GM23338 (cell line): ENCODE results near the gene RNF19B. TPM values are rescaled to one million over a fixed set of nuclear protein-coding genes. Genes with fewer than 3 reads are reported as not detected.

Experiments
- ATAC-seq: fragments of 200-7000 bp; cut with Tn5 transposase; 3 replicates; pipeline ENCODE4 v1.9.1; 2020
- DNase-seq: peaks from one replicate; pipeline ENCODE4 v3.0.0-alpha.2; 2015; ENCODE audit warnings: low spot score
- H2AFZ ChIP-seq: fragments of 200-600 bp; sonication (generic); 2 replicates; pipeline ENCODE4 v1.8.0; 2016; ENCODE audit warnings: antibody characterized with exemption, mild to moderate bottlenecking, moderate library complexity
- H3F3A ChIP-seq: fragments of 200-600 bp; sonication (generic); replicated peaks from 2 replicates; pipeline ENCODE4 v1.8.0; 2017; ENCODE audit warnings: antibody characterized with exemption, mixed run types, low read depth
- H3K27ac ChIP-seq: fragments of 200-600 bp; sonication (generic); 2 replicates; pipeline ENCODE4 v1.6.1; 2016; ENCODE audit warnings: low read depth
- H3K27me3 ChIP-seq: fragments of 200-600 bp; sonication (generic); 2 replicates; pipeline ENCODE4 v1.8.0; 2016; ENCODE audit warnings: mild to moderate bottlenecking, mixed run types, moderate library complexity; ENCODE audit not compliant: insufficient read depth
- H3K36me3 ChIP-seq: fragments of 200-600 bp; sonication (generic); 2 replicates; pipeline ENCODE4 v1.8.0; 2016; ENCODE audit warnings: mild to moderate bottlenecking; ENCODE audit not compliant: insufficient read depth
- H3K4me1 ChIP-seq: fragments of 200-600 bp; sonication (generic); 2 replicates; pipeline ENCODE4 v1.8.0; 2016; ENCODE audit warnings: mild to moderate bottlenecking, moderate library complexity; ENCODE audit not compliant: insufficient read depth
- H3K4me2 ChIP-seq: fragments of 200-600 bp; sonication (generic); 2 replicates; pipeline ENCODE4 v1.7.1; 2017; ENCODE audit warnings: mixed run types
- H3K4me3 ChIP-seq: fragments of 200-600 bp; sonication (generic); 2 replicates; pipeline ENCODE4 v1.6.1; 2016; ENCODE audit warnings: mixed run types
- H3K79me2 ChIP-seq: fragments of 200-600 bp; sonication (generic); replicated peaks from 2 replicates; pipeline ENCODE4 v1.8.0; 2017; ENCODE audit warnings: mild to moderate bottlenecking; ENCODE audit not compliant: insufficient read depth
- H3K9me2 ChIP-seq: fragments of 200-600 bp; sonication (generic); 2 replicates; pipeline ENCODE4 v1.8.0; 2017; ENCODE audit not compliant: insufficient read depth
- H4K20me1 ChIP-seq: fragments of 200-600 bp; sonication (generic); replicated peaks from 2 replicates; pipeline ENCODE4 v1.8.0; 2017; ENCODE audit warnings: mild to moderate bottlenecking; ENCODE audit not compliant: insufficient read depth
- H3K27ac Mint-ChIP-seq: 2 replicates; pipeline ENCODE4 v1.8.0; 2020; ENCODE audit warnings: inconsistent platforms, mild to moderate bottlenecking, moderate library complexity, mixed read lengths
- H3K27me3 Mint-ChIP-seq: 3 replicates; pipeline ENCODE4 v1.8.0; 2022; ENCODE audit warnings: low read depth, mild to moderate bottlenecking, moderate library complexity, mixed read lengths, inconsistent platforms; ENCODE audit not compliant: insufficient read depth, poor library complexity
- H3K36me3 Mint-ChIP-seq: 3 replicates; pipeline ENCODE4 v1.8.0; 2021; ENCODE audit warnings: low read depth, mild to moderate bottlenecking, inconsistent platforms, moderate library complexity, mixed read lengths
- H3K4me1 Mint-ChIP-seq: 3 replicates; pipeline ENCODE4 v1.8.0; 2020; ENCODE audit warnings: mild to moderate bottlenecking, inconsistent platforms, mixed read lengths
- H3K4me3 Mint-ChIP-seq: 3 replicates; pipeline ENCODE4 v1.8.0; 2021; ENCODE audit warnings: moderate library complexity, mild to moderate bottlenecking, inconsistent platforms, mixed read lengths
- H3K9me3 Mint-ChIP-seq: 3 replicates; pipeline ENCODE4 v1.8.0; 2020; ENCODE audit warnings: moderate library complexity, mild to moderate bottlenecking, inconsistent platforms, mixed read lengths
- CREB1 ChIP-seq: fragments of 250-450 bp; sonication (Bioruptor Pico); IDR thresholded peaks from 2 replicates; pipeline ENCODE4 v1.5.0; 2020; ENCODE audit warnings: low read depth, mild to moderate bottlenecking, moderate library complexity
- ETS1 ChIP-seq: IDR thresholded peaks from 2 replicates; pipeline ENCODE4 v1.6.1; 2016; ENCODE audit warnings: antibody characterized with exemption
- EZH2 ChIP-seq: fragments of 200-600 bp; sonication (generic); IDR thresholded peaks from one replicate; pipeline ENCODE4 v1.8.0; 2017; ENCODE audit warnings: antibody characterized with exemption, mild to moderate bottlenecking, low read depth; ENCODE audit not compliant: unreplicated experiment
- EZH2phosphoT487 ChIP-seq: fragments of 200-600 bp; sonication (generic); IDR thresholded peaks from one replicate; pipeline ENCODE4 v1.8.1; 2018; ENCODE audit warnings: antibody characterized with exemption; ENCODE audit not compliant: unreplicated experiment
- NANOG ChIP-seq: IDR thresholded peaks from 2 replicates; pipeline ENCODE4 v1.6.1; 2016; ENCODE audit warnings: antibody characterized with exemption, borderline replicate concordance
- POLR2AphosphoS5 ChIP-seq: IDR thresholded peaks from 2 replicates; pipeline ENCODE4 v1.6.1; 2016; ENCODE audit warnings: antibody characterized with exemption, low read depth
- STAT1 ChIP-seq: IDR thresholded peaks from one replicate; pipeline ENCODE4 v1.6.1; 2016; ENCODE audit warnings: antibody characterized with exemption; ENCODE audit not compliant: unreplicated experiment
- ZNF114 ChIP-seq: fragments of 250-450 bp; sonication (Bioruptor Pico); IDR thresholded peaks from 2 replicates; pipeline ENCODE4 v1.5.0; 2020; ENCODE audit warnings: mild to moderate bottlenecking, moderate library complexity
- ZNF331 ChIP-seq: fragments of 250-450 bp; sonication (Bioruptor Pico); IDR thresholded peaks from 2 replicates; pipeline ENCODE4 v1.5.0; 2020; ENCODE audit warnings: low read depth, mild to moderate bottlenecking, moderate library complexity
- polyA plus RNA-seq: library from polyadenylated mRNA; unstranded; fragments of >200 nt; fragmentation: Nextera tagmentation; extraction: Ambion mirVana; gene quantifications from 2 replicates; pipeline ENCODE4 v1.2.1, GENCODE V29; 2016
- total RNA-seq: library from RNA; depleted of rRNA; stranded (reverse); fragments of >200 nt; shearing (Covaris generic); gene quantifications from 2 replicates; pipeline ENCODE4 v1.2.3, GENCODE V29; 2014
- TF ChIP-seq, protein P1 (sequence below): fragments of 250-450 bp; sonication (Bioruptor Pico); IDR thresholded peaks from 2 replicates; pipeline ENCODE4 v1.5.0; 2020; ENCODE audit warnings: mild to moderate bottlenecking, moderate library complexity
- TF ChIP-seq, protein P2 (sequence below): IDR thresholded peaks from one replicate; pipeline ENCODE4 v1.6.1; 2018; ENCODE audit warnings: antibody characterized with exemption; ENCODE audit not compliant: unreplicated experiment
- TF ChIP-seq, protein P3 (sequence below), 2 experiments: fragments of 200-600 bp in 1 of 2; sonication (generic) in 1 of 2; conservative IDR thresholded peaks; 2 replicates each; pipeline versions ENCODE4 v1.5.1 to v1.6.1; 2016 to 2017; ENCODE audit warnings: antibody characterized with exemption in 2 of 2, low read depth in 2 of 2, mild to moderate bottlenecking in 2 of 2, moderate library complexity in 1 of 2

The RNF19B gene
- total and polyA plus RNA-seq, 2 experiments from 2014 or later = 2.9 to 11.9 TPM

DNA sequence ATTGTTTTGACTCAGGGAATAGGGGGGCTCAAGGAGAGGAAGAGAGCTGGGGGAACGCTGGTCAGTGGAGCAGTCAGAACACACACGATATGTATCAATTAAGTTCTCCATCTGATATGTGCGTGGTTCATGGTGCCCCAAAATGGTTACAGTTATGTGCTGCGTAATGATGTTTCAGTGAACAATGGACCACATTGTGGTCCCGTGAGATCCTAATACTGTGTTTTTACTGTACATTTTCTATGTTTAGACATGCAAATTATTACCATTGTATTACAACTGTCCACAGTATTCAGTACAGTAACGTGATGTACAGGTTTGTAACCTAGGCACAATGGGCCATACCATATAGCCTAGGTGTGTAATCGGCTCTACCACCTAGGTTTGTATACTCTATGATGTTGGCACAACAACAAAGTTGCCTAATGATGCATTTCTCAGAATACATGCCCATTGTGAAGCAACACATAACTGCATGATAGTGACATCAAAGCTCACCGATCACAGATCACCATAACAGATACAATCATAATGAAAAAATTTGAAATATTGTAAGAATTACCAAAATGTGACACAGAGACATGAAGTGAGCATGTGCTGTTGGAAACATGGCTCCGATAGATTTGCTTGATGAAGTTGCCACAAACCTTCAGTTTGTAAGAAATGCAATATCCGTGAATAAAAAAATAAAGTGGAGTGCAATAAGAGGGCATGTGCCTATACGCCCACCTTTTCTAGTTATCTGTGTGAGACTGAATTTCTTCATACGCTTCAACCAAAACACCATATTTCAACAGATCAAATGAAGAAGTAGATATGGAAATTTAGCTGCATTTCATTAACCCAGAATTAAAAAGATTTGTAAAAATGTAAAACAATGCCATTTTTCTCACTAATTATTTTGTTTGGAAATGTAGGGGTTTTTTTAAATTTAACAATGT lies 48.6 kb downstream of the RNF19B start:
- Histone ChIP-seq H3K36me3 (no peaks in the 10 kb centered on the region), H4K20me1 (no peaks in the 10 kb centered on the region), H3K4me3 (no peak overlapping the region), H3K27me3 (no peaks in the 10 kb centered on the region), H3K27ac (no peak overlapping the region), H2AFZ (no peak overlapping the region), H3F3A (no peaks in the 10 kb centered on the region), H3K9me2 (no peaks in the 10 kb centered on the region), H3K79me2 (no peaks in the 10 kb centered on the region), H3K4me2 (no peak overlapping the region), H3K4me1 (no peaks in the 10 kb centered on the region)
- TF ChIP-seq, protein P1, sequence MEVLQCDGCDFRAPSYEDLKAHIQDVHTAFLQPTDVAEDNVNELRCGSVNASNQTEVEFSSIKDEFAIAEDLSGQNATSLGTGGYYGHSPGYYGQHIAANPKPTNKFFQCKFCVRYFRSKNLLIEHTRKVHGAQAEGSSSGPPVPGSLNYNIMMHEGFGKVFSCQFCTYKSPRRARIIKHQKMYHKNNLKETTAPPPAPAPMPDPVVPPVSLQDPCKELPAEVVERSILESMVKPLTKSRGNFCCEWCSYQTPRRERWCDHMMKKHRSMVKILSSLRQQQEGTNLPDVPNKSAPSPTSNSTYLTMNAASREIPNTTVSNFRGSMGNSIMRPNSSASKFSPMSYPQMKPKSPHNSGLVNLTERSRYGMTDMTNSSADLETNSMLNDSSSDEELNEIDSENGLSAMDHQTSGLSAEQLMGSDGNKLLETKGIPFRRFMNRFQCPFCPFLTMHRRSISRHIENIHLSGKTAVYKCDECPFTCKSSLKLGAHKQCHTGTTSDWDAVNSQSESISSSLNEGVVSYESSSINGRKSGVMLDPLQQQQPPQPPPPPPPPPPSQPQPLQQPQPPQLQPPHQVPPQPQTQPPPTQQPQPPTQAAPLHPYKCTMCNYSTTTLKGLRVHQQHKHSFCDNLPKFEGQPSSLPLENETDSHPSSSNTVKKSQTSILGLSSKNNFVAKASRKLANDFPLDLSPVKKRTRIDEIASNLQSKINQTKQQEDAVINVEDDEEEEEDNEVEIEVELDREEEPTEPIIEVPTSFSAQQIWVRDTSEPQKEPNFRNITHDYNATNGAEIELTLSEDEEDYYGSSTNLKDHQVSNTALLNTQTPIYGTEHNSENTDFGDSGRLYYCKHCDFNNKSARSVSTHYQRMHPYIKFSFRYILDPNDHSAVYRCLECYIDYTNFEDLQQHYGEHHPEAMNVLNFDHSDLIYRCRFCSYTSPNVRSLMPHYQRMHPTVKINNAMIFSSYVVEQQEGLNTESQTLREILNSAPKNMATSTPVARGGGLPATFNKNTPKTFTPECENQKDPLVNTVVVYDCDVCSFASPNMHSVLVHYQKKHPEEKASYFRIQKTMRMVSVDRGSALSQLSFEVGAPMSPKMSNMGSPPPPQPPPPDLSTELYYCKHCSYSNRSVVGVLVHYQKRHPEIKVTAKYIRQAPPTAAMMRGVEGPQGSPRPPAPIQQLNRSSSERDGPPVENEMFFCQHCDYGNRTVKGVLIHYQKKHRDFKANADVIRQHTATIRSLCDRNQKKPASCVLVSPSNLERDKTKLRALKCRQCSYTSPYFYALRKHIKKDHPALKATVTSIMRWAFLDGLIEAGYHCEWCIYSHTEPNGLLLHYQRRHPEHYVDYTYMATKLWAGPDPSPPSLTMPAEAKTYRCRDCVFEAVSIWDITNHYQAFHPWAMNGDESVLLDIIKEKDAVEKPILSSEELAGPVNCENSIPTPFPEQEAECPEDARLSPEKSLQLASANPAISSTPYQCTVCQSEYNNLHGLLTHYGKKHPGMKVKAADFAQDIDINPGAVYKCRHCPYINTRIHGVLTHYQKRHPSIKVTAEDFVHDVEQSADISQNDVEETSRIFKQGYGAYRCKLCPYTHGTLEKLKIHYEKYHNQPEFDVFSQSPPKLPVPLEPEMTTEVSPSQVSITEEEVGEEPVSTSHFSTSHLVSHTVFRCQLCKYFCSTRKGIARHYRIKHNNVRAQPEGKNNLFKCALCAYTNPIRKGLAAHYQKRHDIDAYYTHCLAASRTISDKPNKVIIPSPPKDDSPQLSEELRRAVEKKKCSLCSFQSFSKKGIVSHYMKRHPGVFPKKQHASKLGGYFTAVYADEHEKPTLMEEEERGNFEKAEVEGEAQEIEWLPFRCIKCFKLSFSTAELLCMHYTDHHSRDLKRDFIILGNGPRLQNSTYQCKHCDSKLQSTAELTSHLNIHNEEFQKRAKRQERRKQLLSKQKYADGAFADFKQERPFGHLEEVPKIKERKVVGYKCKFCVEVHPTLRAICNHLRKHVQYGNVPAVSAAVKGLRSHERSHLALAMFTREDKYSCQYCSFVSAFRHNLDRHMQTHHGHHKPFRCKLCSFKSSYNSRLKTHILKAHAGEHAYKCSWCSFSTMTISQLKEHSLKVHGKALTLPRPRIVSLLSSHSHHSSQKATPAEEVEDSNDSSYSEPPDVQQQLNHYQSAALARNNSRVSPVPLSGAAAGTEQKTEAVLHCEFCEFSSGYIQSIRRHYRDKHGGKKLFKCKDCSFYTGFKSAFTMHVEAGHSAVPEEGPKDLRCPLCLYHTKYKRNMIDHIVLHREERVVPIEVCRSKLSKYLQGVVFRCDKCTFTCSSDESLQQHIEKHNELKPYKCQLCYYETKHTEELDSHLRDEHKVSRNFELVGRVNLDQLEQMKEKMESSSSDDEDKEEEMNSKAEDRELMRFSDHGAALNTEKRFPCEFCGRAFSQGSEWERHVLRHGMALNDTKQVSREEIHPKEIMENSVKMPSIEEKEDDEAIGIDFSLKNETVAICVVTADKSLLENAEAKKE (CRISPR knock-in tag) = no peak
- TF ChIP-seq ZNF331 (CRISPR knock-in tag) (no peak), CREB1 (CRISPR knock-in tag) (no peak), NANOG (no peak), ETS1 (no peak), POLR2AphosphoS5 (no peak), EZH2 (no peak), STAT1 (no peak), ZNF114 (CRISPR knock-in tag) (no peak), EZH2phosphoT487 (no peak)
- TF ChIP-seq, protein P2, sequence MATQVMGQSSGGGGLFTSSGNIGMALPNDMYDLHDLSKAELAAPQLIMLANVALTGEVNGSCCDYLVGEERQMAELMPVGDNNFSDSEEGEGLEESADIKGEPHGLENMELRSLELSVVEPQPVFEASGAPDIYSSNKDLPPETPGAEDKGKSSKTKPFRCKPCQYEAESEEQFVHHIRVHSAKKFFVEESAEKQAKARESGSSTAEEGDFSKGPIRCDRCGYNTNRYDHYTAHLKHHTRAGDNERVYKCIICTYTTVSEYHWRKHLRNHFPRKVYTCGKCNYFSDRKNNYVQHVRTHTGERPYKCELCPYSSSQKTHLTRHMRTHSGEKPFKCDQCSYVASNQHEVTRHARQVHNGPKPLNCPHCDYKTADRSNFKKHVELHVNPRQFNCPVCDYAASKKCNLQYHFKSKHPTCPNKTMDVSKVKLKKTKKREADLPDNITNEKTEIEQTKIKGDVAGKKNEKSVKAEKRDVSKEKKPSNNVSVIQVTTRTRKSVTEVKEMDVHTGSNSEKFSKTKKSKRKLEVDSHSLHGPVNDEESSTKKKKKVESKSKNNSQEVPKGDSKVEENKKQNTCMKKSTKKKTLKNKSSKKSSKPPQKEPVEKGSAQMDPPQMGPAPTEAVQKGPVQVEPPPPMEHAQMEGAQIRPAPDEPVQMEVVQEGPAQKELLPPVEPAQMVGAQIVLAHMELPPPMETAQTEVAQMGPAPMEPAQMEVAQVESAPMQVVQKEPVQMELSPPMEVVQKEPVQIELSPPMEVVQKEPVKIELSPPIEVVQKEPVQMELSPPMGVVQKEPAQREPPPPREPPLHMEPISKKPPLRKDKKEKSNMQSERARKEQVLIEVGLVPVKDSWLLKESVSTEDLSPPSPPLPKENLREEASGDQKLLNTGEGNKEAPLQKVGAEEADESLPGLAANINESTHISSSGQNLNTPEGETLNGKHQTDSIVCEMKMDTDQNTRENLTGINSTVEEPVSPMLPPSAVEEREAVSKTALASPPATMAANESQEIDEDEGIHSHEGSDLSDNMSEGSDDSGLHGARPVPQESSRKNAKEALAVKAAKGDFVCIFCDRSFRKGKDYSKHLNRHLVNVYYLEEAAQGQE = no peak
- TF ChIP-seq, protein P3, sequence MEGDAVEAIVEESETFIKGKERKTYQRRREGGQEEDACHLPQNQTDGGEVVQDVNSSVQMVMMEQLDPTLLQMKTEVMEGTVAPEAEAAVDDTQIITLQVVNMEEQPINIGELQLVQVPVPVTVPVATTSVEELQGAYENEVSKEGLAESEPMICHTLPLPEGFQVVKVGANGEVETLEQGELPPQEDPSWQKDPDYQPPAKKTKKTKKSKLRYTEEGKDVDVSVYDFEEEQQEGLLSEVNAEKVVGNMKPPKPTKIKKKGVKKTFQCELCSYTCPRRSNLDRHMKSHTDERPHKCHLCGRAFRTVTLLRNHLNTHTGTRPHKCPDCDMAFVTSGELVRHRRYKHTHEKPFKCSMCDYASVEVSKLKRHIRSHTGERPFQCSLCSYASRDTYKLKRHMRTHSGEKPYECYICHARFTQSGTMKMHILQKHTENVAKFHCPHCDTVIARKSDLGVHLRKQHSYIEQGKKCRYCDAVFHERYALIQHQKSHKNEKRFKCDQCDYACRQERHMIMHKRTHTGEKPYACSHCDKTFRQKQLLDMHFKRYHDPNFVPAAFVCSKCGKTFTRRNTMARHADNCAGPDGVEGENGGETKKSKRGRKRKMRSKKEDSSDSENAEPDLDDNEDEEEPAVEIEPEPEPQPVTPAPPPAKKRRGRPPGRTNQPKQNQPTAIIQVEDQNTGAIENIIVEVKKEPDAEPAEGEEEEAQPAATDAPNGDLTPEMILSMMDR (conservative IDR thresholded peaks at IDR 0.05; ENCODE audit: low read depth in 2 of 2) = no peak
- no peaks in the 10 kb centered on the region for H3K36me3 Mint-ChIP-seq
- H3K27ac Mint-ChIP-seq = no peak overlapping the region
- no peaks in the 10 kb centered on the region for H3K4me1 Mint-ChIP-seq
- ATAC-seq (no peak), DNase-seq (no peak)
- H3K4me3 Mint-ChIP-seq = no peak overlapping the region
- H3K9me3 Mint-ChIP-seq = no peaks in the 10 kb centered on the region
- peaks cover 4% of the 10 kb centered on the region for H3K27me3 Mint-ChIP-seq
